ENCODE results near the gene ZNF562. TPM values are rescaled to one million over a fixed set of nuclear protein-coding genes. Genes with fewer than 3 reads are reported as not detected.
"Not testable (repeated sequence)": the region's sequence is repeated elsewhere in the genome, so short reads cannot be mapped to it uniquely, and the experiment has no call there.

ZNF562 gene
- total and polyA plus RNA-seq, 2 of the 4 experiments (the other 2 are of a cell fraction) = 5.2 to 43.7 TPM

DNA sequence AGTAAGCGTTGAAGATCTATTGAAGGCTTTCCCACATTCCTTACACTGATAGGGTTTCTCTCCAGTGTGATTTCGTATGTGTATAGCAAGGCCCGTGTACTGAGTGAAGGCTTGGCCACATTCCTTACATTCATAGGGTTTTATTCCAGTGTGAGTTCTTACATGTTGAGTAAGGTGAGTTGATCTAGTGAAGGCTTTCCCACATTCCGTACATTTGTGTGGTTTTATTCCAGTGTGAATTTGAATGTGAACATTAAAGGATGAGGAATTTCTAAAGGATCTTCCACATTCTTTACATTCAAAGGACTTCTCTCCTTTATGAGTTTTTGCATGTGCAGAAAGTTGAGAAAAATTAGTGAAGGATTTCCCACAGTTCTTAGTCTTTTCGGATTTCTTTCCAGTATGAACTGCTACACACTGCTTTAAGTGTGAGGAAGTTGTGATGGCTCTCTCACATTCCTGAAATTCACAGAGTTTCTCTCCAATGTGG lies 21.8 kb downstream of the ZNF562 start:
- POLR2A ChIA-PET (ENCODE audit: unreplicated experiment); DNase-seq; H3K56ac ChIP-seq (ENCODE audit: extremely low read depth, insufficient read depth, low read length); H2BK5ac ChIP-seq (ENCODE audit: low read depth, low read length, poor library complexity, severe bottlenecking); H2AFZ ChIP-seq (replicated peaks; ENCODE audit: low read length, poor library complexity); H3K27ac ChIP-seq (ENCODE audit: insufficient read depth, low read length); dilution Hi-C loops (cut with HindIII; ENCODE audit: low sequenced_read_pairs, unreplicated experiment); H3K27me3 ChIP-seq (ENCODE audit: control insufficient read depth, insufficient read depth, low read length); H4K8ac ChIP-seq (ENCODE audit: low read depth in 2 of 2, low read length in 2 of 2); H4K20me1 ChIP-seq (ENCODE audit: insufficient read depth, low read length); H3K9me1 ChIP-seq (ENCODE audit: insufficient read depth, low read length); H3K14ac ChIP-seq (replicated peaks; ENCODE audit: low read depth, low read length); H3K4me2 ChIP-seq (ENCODE audit: low read depth, low read length); H2BK15ac ChIP-seq (ENCODE audit: low read depth, low read length); H3K23ac ChIP-seq (ENCODE audit: low read depth, low read length); H4K5ac ChIP-seq (ENCODE audit: low read depth, low read length); H2AK9ac ChIP-seq (replicated peaks; ENCODE audit: low read depth, low read length, poor library complexity); H2BK120ac ChIP-seq (ENCODE audit: low read depth, low read length); H3K9ac ChIP-seq (ENCODE audit: low read depth, low read length); CTCF ChIA-PET; in situ Hi-C loops (cut with MboI; ENCODE audit: low sequenced_read_pairs); H2AK5ac ChIP-seq (ENCODE audit: low read depth, low read length); H3K4ac ChIP-seq (ENCODE audit: low read depth, low read length); H3K4me1 ChIP-seq (ENCODE audit: control insufficient read depth, insufficient read depth, low read length); H3K18ac ChIP-seq (ENCODE audit: low read depth, low read length); H2BK20ac ChIP-seq (ENCODE audit: low read depth, low read length); ATAC-seq (ENCODE audit: low read depth); intact Hi-C loops (cut with micrococcal nuclease); H3K4me3 ChIP-seq (ENCODE audit: insufficient read depth, low read depth, low read length); H4K91ac ChIP-seq (ENCODE audit: insufficient read depth, low read depth, low read length): not testable (repeated sequence)
- peaks cover 43% of the 10 kb centered on the region for H3K9me3 ChIP-seq (ENCODE audit: control insufficient read depth, insufficient read depth, low read length)
- TSS peak; percentile 22 for BruUV-seq (replicated peaks)
- H3K36me3 ChIP-seq (ENCODE audit: control insufficient read depth, insufficient read depth, low read length) = peaks cover 60% of the 10 kb centered on the region
- WGBS, 2 experiments (ENCODE audit: extremely low coverage in 2 of 2, insufficient read length in 1 of 2) = no CpG with 5 or more reads among the region's 5 CpGs
- peaks cover 21 to 30% of the 10 kb centered on the region in 2 experiments for H3K79me1 ChIP-seq (ENCODE audit: low read depth in 1 of 2, low read length in 2 of 2)

DNA sequence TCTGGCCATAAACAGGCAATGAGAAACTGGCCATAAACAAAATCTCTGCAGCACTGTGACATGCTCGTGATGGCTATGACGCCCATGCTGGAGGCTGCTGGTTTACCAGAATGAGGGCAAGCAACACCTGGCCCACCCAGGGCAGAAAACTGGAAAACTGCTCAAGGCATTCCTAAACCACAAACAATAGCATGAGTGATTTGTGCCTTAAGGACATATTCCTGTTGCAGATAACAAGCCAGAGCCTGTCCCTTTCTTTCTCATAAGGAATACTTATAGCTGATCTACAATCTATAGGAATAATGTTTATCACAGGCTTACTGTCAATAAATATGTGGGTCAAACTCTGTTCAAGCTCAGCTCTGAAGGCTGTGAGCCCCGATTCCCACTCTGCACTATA lies 23.4 kb downstream of the ZNF562 start:
- intact Hi-C loops (cut with micrococcal nuclease); DNase-seq; in situ Hi-C loops (cut with MboI; ENCODE audit: low sequenced_read_pairs): not testable (repeated sequence)

More for the DNA sequence above, 23.4 kb downstream of the ZNF562 start:
- H3K18ac ChIP-seq (ENCODE audit: low read depth, low read length); H2AK9ac ChIP-seq (replicated peaks; ENCODE audit: low read depth, low read length, poor library complexity); H2AFZ ChIP-seq (replicated peaks; ENCODE audit: low read length, poor library complexity); dilution Hi-C loops (cut with HindIII; ENCODE audit: low sequenced_read_pairs, unreplicated experiment); H3K4me1 ChIP-seq (ENCODE audit: control insufficient read depth, insufficient read depth, low read length); H3K14ac ChIP-seq (replicated peaks; ENCODE audit: low read depth, low read length); H2BK5ac ChIP-seq (ENCODE audit: low read depth, low read length, poor library complexity, severe bottlenecking); H3K27me3 ChIP-seq (ENCODE audit: control insufficient read depth, insufficient read depth, low read length); H2BK20ac ChIP-seq (ENCODE audit: low read depth, low read length); H3K4me2 ChIP-seq (ENCODE audit: low read depth, low read length); BruUV-seq (replicated peaks); H3K4ac ChIP-seq (ENCODE audit: low read depth, low read length); ATAC-seq (ENCODE audit: low read depth); H3K56ac ChIP-seq (ENCODE audit: extremely low read depth, insufficient read depth, low read length); H4K20me1 ChIP-seq (ENCODE audit: insufficient read depth, low read length); H3K9me1 ChIP-seq (ENCODE audit: insufficient read depth, low read length); H2BK15ac ChIP-seq (ENCODE audit: low read depth, low read length); H2AK5ac ChIP-seq (ENCODE audit: low read depth, low read length); H4K8ac ChIP-seq (ENCODE audit: low read depth in 2 of 2, low read length in 2 of 2); POLR2A ChIA-PET (ENCODE audit: unreplicated experiment); H3K4me3 ChIP-seq (ENCODE audit: insufficient read depth, low read depth, low read length); H4K91ac ChIP-seq (ENCODE audit: insufficient read depth, low read depth, low read length); H3K23ac ChIP-seq (ENCODE audit: low read depth, low read length); H2BK120ac ChIP-seq (ENCODE audit: low read depth, low read length); H3K9ac ChIP-seq (ENCODE audit: low read depth, low read length); CTCF ChIA-PET; H3K27ac ChIP-seq (ENCODE audit: insufficient read depth, low read length); H4K5ac ChIP-seq (ENCODE audit: low read depth, low read length): not testable (repeated sequence)
- 100% methylated on average over 1 of the region's 3 CpGs; no CpG with 5 or more reads in 1 of the 2 experiments for WGBS, 2 experiments (ENCODE audit: extremely low coverage in 2 of 2, insufficient read length in 1 of 2)
- peaks cover 16 to 29% of the 10 kb centered on the region in 2 experiments; a peak in 3 of 4 replicates for H3K79me1 ChIP-seq (ENCODE audit: low read depth in 1 of 2, low read length in 2 of 2)
- H3K9me3 ChIP-seq (ENCODE audit: control insufficient read depth, insufficient read depth, low read length) = peaks cover 43% of the 10 kb centered on the region
- H3K36me3 ChIP-seq (ENCODE audit: control insufficient read depth, insufficient read depth, low read length) = peaks cover 61% of the 10 kb centered on the region
